CD4-positive, alpha-beta T cell (primary cell): ENCODE data around the gene COL25A1. TPM values are rescaled to one million over a fixed set of nuclear protein-coding genes. Genes with fewer than 3 reads are reported as not detected.

Source experiments
- ATAC-seq: fragments of 200-7000 bp; cut with Tn5 transposase; one replicate; pipeline ENCODE4 v1.10.0; 2022; ENCODE audit warnings: mild to moderate bottlenecking; ENCODE audit not compliant: poor library complexity
- CTCF ChIA-PET: fragments of 350-600 bp; sonication (Branson Sonifier 250); formaldehyde crosslinking; loops from one replicate; lab custom pipeline; 2021; ENCODE audit warnings: antibody characterized with exemption, inconsistent platforms; lab: Charles Lee
- POLR2A ChIA-PET: fragments of 350-600 bp; sonication (Branson Sonifier 250); formaldehyde crosslinking; loops from one replicate; lab custom pipeline; 2021; ENCODE audit warnings: antibody characterized with exemption, inconsistent platforms; lab: Charles Lee
- DNase-seq, 14 experiments: peaks; one replicate each; pipeline ENCODE4 v3.0.0-alpha.2; 2013 to 2020; ENCODE audit warnings: mixed read lengths in 2 of 14
- H3K27ac ChIP-seq, 2 donors: one replicate each; pipeline versions ENCODE4 v1.5.1 to v1.7.0; 2013; ENCODE audit warnings: low read length in 2 of 2, low read depth in 1 of 2, mild to moderate bottlenecking in 1 of 2
- H3K27me3 ChIP-seq, 2 experiments: 1 replicate in 1 of 2; 2 replicates in 1 of 2; pipeline versions ENCODE4 v1.6.1 to v1.7.0; 2013; ENCODE audit warnings: low read length in 2 of 2, control low read depth in 1 of 2, mild to moderate bottlenecking in 1 of 2, moderate library complexity in 1 of 2; ENCODE audit not compliant: insufficient read depth in 2 of 2, control insufficient read depth in 1 of 2
- H3K36me3 ChIP-seq: one replicate; pipeline ENCODE4 v1.6.1; 2013; ENCODE audit warnings: low read length, control low read depth; ENCODE audit not compliant: insufficient read depth
- H3K4me1 ChIP-seq: one replicate; pipeline ENCODE4 v1.6.1; 2013; ENCODE audit warnings: low read length, control low read depth; ENCODE audit not compliant: insufficient read depth
- H3K4me3 ChIP-seq: one replicate; pipeline ENCODE4 v1.5.1; 2013; ENCODE audit warnings: mild to moderate bottlenecking, low read length, moderate library complexity
- H3K9me3 ChIP-seq, 2 experiments: 1 replicate in 1 of 2; 2 replicates in 1 of 2; pipeline versions ENCODE4 v1.6.1 to v1.7.0; 2013; ENCODE audit warnings: low read length in 2 of 2, mild to moderate bottlenecking in 2 of 2, control low read depth in 1 of 2, moderate library complexity in 1 of 2; ENCODE audit not compliant: control insufficient read depth in 1 of 2, insufficient read depth in 1 of 2
- H3K27ac Mint-ChIP-seq: one replicate; pipeline ENCODE4 v1.8.0; 2020; ENCODE audit warnings: mixed read lengths
- H3K27me3 Mint-ChIP-seq: one replicate; pipeline ENCODE4 v1.8.0; 2021; ENCODE audit warnings: mixed read lengths
- H3K36me3 Mint-ChIP-seq: one replicate; pipeline ENCODE4 v1.8.0; 2021; ENCODE audit warnings: low read depth, mixed read lengths
- H3K4me1 Mint-ChIP-seq: one replicate; pipeline ENCODE4 v1.8.0; 2021; ENCODE audit warnings: low read depth, mixed read lengths
- H3K4me3 Mint-ChIP-seq: one replicate; pipeline ENCODE4 v1.8.0; 2020; ENCODE audit warnings: mild to moderate bottlenecking, mixed read lengths
- H3K9me3 Mint-ChIP-seq: one replicate; pipeline ENCODE4 v1.8.0; 2020; ENCODE audit warnings: mixed read lengths
- intact Hi-C, 2 experiments: fragments of 100-400 bp; cut with DNase I in 1 of 2; cut with micrococcal nuclease in 1 of 2; formaldehyde crosslinking; loops; one replicate each; pipeline versions ENCODE4 v1.15.1 to v1.9.0; 2023 to 2025; cut with DNase I, micrococcal nuclease
- total RNA-seq, 174 experiments: library from RNA in 2 of 174; stranded (reverse) in 2 of 174; gene quantifications; one replicate each; pipeline ENCODE4 v1.2.3 and lab custom pipeline; 2021 to 2026
- TF ChIP-seq, protein P1 (sequence below): fragments of 200-600 bp; IDR thresholded peaks from one replicate; pipeline ENCODE4 v1.8.0; 2022; ENCODE audit warnings: antibody characterized with exemption, mild to moderate bottlenecking

COL25A1 gene
- total RNA-seq, 2 experiments from 2014 or later: 0.42 TPM; not detected in 1

- no peaks in the 10 kb centered on the region for H3K9me3 ChIP-seq
- Mint-ChIP-seq H3K27ac (no peak overlapping the region), H3K36me3 (no peaks in the 10 kb centered on the region), H3K4me1 (no peaks in the 10 kb centered on the region), H3K4me3 (no peak overlapping the region), H3K27me3 (peaks cover 4% of the 10 kb centered on the region), H3K9me3 (no peaks in the 10 kb centered on the region)
- intact Hi-C loops: no loop called here
- peaks cover 0 to 4% of the 10 kb centered on the region in 2 experiments for H3K27me3 ChIP-seq
- H3K27ac ChIP-seq: no peak overlapping the region
- ATAC-seq (no peak), DNase-seq (no peak)
- no peaks in the 10 kb centered on the region for H3K36me3 ChIP-seq
- POLR2A ChIA-PET: interaction anchor here (0.8 kb wide), 1 partner anchor 9 kb away, joined by 3 read pairs; no protein-coding TSS in a partner anchor
- H3K4me1 ChIP-seq: no peaks in the 10 kb centered on the region
- TF ChIP-seq, protein P1, sequence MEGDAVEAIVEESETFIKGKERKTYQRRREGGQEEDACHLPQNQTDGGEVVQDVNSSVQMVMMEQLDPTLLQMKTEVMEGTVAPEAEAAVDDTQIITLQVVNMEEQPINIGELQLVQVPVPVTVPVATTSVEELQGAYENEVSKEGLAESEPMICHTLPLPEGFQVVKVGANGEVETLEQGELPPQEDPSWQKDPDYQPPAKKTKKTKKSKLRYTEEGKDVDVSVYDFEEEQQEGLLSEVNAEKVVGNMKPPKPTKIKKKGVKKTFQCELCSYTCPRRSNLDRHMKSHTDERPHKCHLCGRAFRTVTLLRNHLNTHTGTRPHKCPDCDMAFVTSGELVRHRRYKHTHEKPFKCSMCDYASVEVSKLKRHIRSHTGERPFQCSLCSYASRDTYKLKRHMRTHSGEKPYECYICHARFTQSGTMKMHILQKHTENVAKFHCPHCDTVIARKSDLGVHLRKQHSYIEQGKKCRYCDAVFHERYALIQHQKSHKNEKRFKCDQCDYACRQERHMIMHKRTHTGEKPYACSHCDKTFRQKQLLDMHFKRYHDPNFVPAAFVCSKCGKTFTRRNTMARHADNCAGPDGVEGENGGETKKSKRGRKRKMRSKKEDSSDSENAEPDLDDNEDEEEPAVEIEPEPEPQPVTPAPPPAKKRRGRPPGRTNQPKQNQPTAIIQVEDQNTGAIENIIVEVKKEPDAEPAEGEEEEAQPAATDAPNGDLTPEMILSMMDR: no peak
- CTCF ChIA-PET: interaction anchor here (2.3 kb wide), 1 partner anchor 27 kb away, joined by 4 read pairs; no protein-coding TSS in a partner anchor
- H3K4me3 ChIP-seq: no peak overlapping the region
Observed at GRCh38 chr4:109127866-109128265, 174.6 kb downstream of the COL25A1 start.

DNA sequence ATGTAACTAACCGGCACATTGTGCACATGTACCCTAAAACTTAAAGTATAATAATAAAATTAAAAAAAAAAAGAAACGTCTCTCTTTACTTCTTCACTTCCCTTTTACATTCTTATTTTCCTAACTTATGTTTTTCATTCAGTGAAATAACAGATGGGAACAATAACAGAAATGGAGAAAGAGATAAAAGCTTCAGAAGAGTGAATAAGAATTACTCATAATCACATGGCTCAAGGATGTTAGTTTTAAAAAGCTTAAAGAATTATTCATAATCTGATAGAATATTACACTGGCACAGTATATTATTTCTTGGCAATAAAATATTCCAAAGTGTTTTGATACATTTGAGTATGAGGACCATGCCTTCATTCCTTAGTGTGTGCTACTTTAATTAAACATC, 175.6 kb downstream of the COL25A1 start:
- H3K9me3 Mint-ChIP-seq: no peaks in the 10 kb centered on the region
- peaks cover 0 to 4% of the 10 kb centered on the region in 2 experiments for H3K27me3 ChIP-seq
- TF ChIP-seq, protein P1: no peak
- H3K4me1 Mint-ChIP-seq: no peaks in the 10 kb centered on the region
- H3K4me1 ChIP-seq: no peaks in the 10 kb centered on the region
- no peaks in the 10 kb centered on the region for H3K36me3 Mint-ChIP-seq
- H3K36me3 ChIP-seq: no peaks in the 10 kb centered on the region
- no peak overlapping the region for H3K27ac Mint-ChIP-seq
- ChIA-PET CTCF (interaction anchor here (0.5 to 2.3 kb wide), 2 partner anchors 26 to 280 kb away, joined by 3 to 4 read pairs; no protein-coding TSS in a partner anchor), POLR2A (no interaction called here)
- no peak overlapping the region for H3K27ac ChIP-seq
- ATAC-seq (no peak), DNase-seq (no peak)
- intact Hi-C loops: no loop called here
- no peaks in the 10 kb centered on the region for H3K9me3 ChIP-seq
- no peak overlapping the region for H3K4me3 Mint-ChIP-seq
- no peak overlapping the region for H3K4me3 ChIP-seq
- peaks cover 11% of the 10 kb centered on the region for H3K27me3 Mint-ChIP-seq

GRCh38 chr4:109125084-109125483, 177.4 kb downstream of the COL25A1 start:
- TF ChIP-seq, protein P1: no peak
- Mint-ChIP-seq H3K36me3 (no peaks in the 10 kb centered on the region), H3K4me3 (no peak overlapping the region), H3K4me1 (no peaks in the 10 kb centered on the region), H3K27me3 (peaks cover 13% of the 10 kb centered on the region), H3K9me3 (no peaks in the 10 kb centered on the region), H3K27ac (no peak overlapping the region)
- POLR2A ChIA-PET: no interaction called here
- Histone ChIP-seq H3K4me1 (no peaks in the 10 kb centered on the region), H3K27ac (no peak overlapping the region), H3K9me3 (no peaks in the 10 kb centered on the region), H3K27me3 (peaks cover 0 to 4% of the 10 kb centered on the region in 2 experiments), H3K36me3 (no peaks in the 10 kb centered on the region), H3K4me3 (no peak overlapping the region)
- intact Hi-C loops: no loop called here
- CTCF ChIA-PET: no interaction called here
- ATAC-seq (no peak), DNase-seq (no peak)
